Psoas muscle (tissue), 8 donors: ENCODE data around the gene ARNT2. TPM values are rescaled to one million over a fixed set of nuclear protein-coding genes. Genes with fewer than 3 reads are reported as not detected.

ENCODE experiments used
- ATAC-seq, 4 donors: fragments of 200-7000 bp; cut with Tn5 transposase; one replicate each; pipeline ENCODE4 v1.9.1; 2020; ENCODE audit warnings: moderate library complexity in 3 of 4, mild to moderate bottlenecking in 2 of 4
- DNase-seq, 2 donors: peaks; one replicate each; pipeline ENCODE4 v3.0.0-alpha.2; 2020
- H3K27ac ChIP-seq: fragments of 200-600 bp; one replicate; pipeline ENCODE4 v1.8.0; 2022
- H3K27me3 ChIP-seq, 3 donors: fragments of 200-600 bp in 1 of 3; one replicate each; pipeline versions ENCODE4 v1.6.1 to v1.8.0; 2013 to 2022; ENCODE audit warnings: low read length in 2 of 3, mild to moderate bottlenecking in 2 of 3, moderate library complexity in 1 of 3; ENCODE audit not compliant: insufficient read depth in 3 of 3
- H3K36me3 ChIP-seq, 2 donors: fragments of 200-600 bp in 1 of 2; one replicate each; pipeline versions ENCODE4 v1.6.1 to v1.8.0; 2013 to 2022; ENCODE audit warnings: low read depth in 1 of 2, mild to moderate bottlenecking in 1 of 2, moderate library complexity in 1 of 2; ENCODE audit not compliant: insufficient read depth in 1 of 2
- H3K4me1 ChIP-seq: fragments of 200-600 bp; one replicate; pipeline ENCODE4 v1.8.0; 2022
- H3K4me3 ChIP-seq: fragments of 200-600 bp; one replicate; pipeline ENCODE4 v1.8.0; 2022; ENCODE audit warnings: mild to moderate bottlenecking
- H3K9me3 ChIP-seq: fragments of 200-600 bp; one replicate; pipeline ENCODE4 v1.8.0; 2022
- CTCF ChIP-seq: fragments of 200-600 bp; IDR thresholded peaks from one replicate; pipeline ENCODE4 v1.8.0; 2022; ENCODE audit warnings: antibody characterized with exemption
- WGBS, 3 donors: extraction: QIAGEN DNeasy Blood & Tissue Kit; methylation state at CpG; one replicate each; pipeline versions ENCODE4 v1.1.6 to v1.1.7; 2013; 5-methylcytosine and 5-hydroxymethylcytosine counted together
- intact Hi-C, 2 donors: fragments of 100-400 bp; cut with DNase I; formaldehyde crosslinking; loops; one replicate each; pipeline versions ENCODE4 v1.11.0 to v1.14.2; 2022
- polyA plus RNA-seq, 3 donors: library from polyadenylated mRNA; stranded (reverse); fragments of 200-250 nt; gene quantifications; one replicate each; pipeline ENCODE4 v1.2.3, GENCODE V29; 2013
- total RNA-seq, 4 donors: library from RNA; stranded (reverse); fragmentation: NEBNext Ultra II Directional in 2 of 4; extraction: Animal tissue kit (Norgen Biotek cat#: 25700) in 2 of 4; gene quantifications; one replicate each; pipeline versions ENCODE4 v1.2.1 to v1.2.4, GENCODE V29; 2021 to 2023
- donor health status: healthy with polysubstance abuse.
- donor health status: DM: no; HTN: no; CAD: no; lungs with moderate emphysema.
- donor health status: Bipolar disorder and iron deficiency.
- donor health status: healthy.
- donor health status: DM: yes; HTN: yes; CAD: no.
- donor health status: DM: no; HTN: no; CAD: no.
- donor health status: DM: no; HTN: no; CAD: no.
- donor health status: DM: yes; HTN: yes; CAD: no.

ARNT2 gene
- total and polyA plus RNA-seq, 7 donors = 0.09 to 12.2 (median 4.4) TPM

- no peaks in the 10 kb centered on the region for H3K36me3 ChIP-seq
- intact Hi-C loops = no loop called here
- H3K27me3 ChIP-seq = peaks cover 0 to 5% (median 0%) of the 10 kb centered on the region in 3 donors
- 57 to 66% (median 66%) methylated on average over 5 of the region's 5 CpGs for WGBS, 3 donors
- DNase-seq = no peak
- peaks cover 14% of the 10 kb centered on the region for H3K9me3 ChIP-seq
- no peak for ATAC-seq
- H3K4me3 ChIP-seq = no peak overlapping the region
- no peak overlapping the region for H3K27ac ChIP-seq
- TF ChIP-seq CTCF = no peak
- H3K4me1 ChIP-seq = peaks cover 2% of the 10 kb centered on the region
Measured at GRCh38 chr15:80620931-80621330, 216.7 kb downstream of the ARNT2 start.

GRCh38 chr15:80626643-80627120 is 222.5 kb downstream of the ARNT2 start:
- peaks cover 11% of the 10 kb centered on the region for H3K9me3 ChIP-seq
- intact Hi-C loops = no loop called here
- no peak overlapping the region for H3K27ac ChIP-seq
- H3K4me3 ChIP-seq = no peak overlapping the region
- no peak for DNase-seq
- no peaks in the 10 kb centered on the region for H3K36me3 ChIP-seq
- no peak for ATAC-seq
- 96 to 98% (median 96%) methylated on average over 1 of the region's 1 CpG for WGBS, 3 donors
- peaks cover 0 to 5% (median 0%) of the 10 kb centered on the region in 3 donors for H3K27me3 ChIP-seq
- H3K4me1 ChIP-seq = no peaks in the 10 kb centered on the region
- no peak for TF ChIP-seq CTCF

- Histone ChIP-seq H3K36me3 (no peaks in the 10 kb centered on the region), H3K4me3 (no peak overlapping the region), H3K9me3 (no peaks in the 10 kb centered on the region), H3K27ac (no peak overlapping the region), H3K27me3 (no peaks in the 10 kb centered on the region), H3K4me1 (no peaks in the 10 kb centered on the region)
- intact Hi-C loops = no loop called here
- DNase-seq (no peak), ATAC-seq (no peak)
- no peak for TF ChIP-seq CTCF
- 81 to 91% (median 91%) methylated on average over 3 of the region's 3 CpGs for WGBS, 3 donors
Measured at GRCh38 chr15:80629355-80629754, 225.2 kb downstream of the ARNT2 start.

- no peaks in the 10 kb centered on the region for H3K4me1 ChIP-seq
- DNase-seq = no peak
- no peak overlapping the region for H3K4me3 ChIP-seq
- ATAC-seq = no peak
- no peaks in the 10 kb centered on the region for H3K27me3 ChIP-seq
- H3K27ac ChIP-seq = no peak overlapping the region
- no peak for TF ChIP-seq CTCF
- WGBS, 3 donors = 90 to 94% (median 91%) methylated on average over 7 of the region's 7 CpGs
- intact Hi-C loops = no loop called here
- H3K9me3 ChIP-seq = no peaks in the 10 kb centered on the region
- no peaks in the 10 kb centered on the region for H3K36me3 ChIP-seq
Measured at GRCh38 chr15:80630981-80631380, 226.8 kb downstream of the ARNT2 start.

GRCh38 chr15:80633221-80633620 is 229.0 kb downstream of the ARNT2 start:
- peaks cover 3% of the 10 kb centered on the region for H3K4me1 ChIP-seq
- H3K9me3 ChIP-seq = no peaks in the 10 kb centered on the region
- H3K36me3 ChIP-seq = no peaks in the 10 kb centered on the region
- no peaks in the 10 kb centered on the region for H3K27me3 ChIP-seq
- intact Hi-C loops = no loop called here
- H3K4me3 ChIP-seq = no peak overlapping the region
- ATAC-seq (no peak), DNase-seq (no peak)
- H3K27ac ChIP-seq = no peak overlapping the region
- no peak for TF ChIP-seq CTCF
